ENCODE results near the gene NES. TPM values are rescaled to one million over a fixed set of nuclear protein-coding genes. Genes with fewer than 3 reads are reported as not detected.

Gene NES
- total RNA-seq, 2 donors from 2014 or later, result 3.6 to 6.8 TPM

- no peak for DNase-seq
- intact Hi-C loops (cut with DNase I, micrococcal nuclease), result no loop called here
- ATAC-seq, result no peak
These were observed 8.2 kb downstream of the NES start for GRCh38 chr1:156668801-156669637.

- DNase-seq (no peak), ATAC-seq (no peak)
- intact Hi-C loops (cut with DNase I, micrococcal nuclease), result no loop called here
These were observed 9.1 kb downstream of the NES start for GRCh38 chr1:156667968-156668709.

GRCh38 chr1:156667610-156667967, 9.6 kb downstream of the NES start:
- intact Hi-C loops (cut with DNase I, micrococcal nuclease), result no loop called here
- ATAC-seq (no peak), DNase-seq (no peak)

- no peak for DNase-seq
- intact Hi-C loops (cut with DNase I, micrococcal nuclease), result no loop called here
- no peak for ATAC-seq
These were observed 10.2 kb downstream of the NES start for GRCh38 chr1:156666862-156667609.

GRCh38 chr1:156665539-156665938, 11.7 kb downstream of the NES start:
- ATAC-seq (no peak), DNase-seq (no peak)
- intact Hi-C loops (cut with DNase I, micrococcal nuclease), result no loop called here

- intact Hi-C loops (cut with DNase I, micrococcal nuclease), result no loop called here
- ATAC-seq, result peak; percentile 29
- peak; percentile 51 to 58 for DNase-seq
These were observed 12.3 kb downstream of the NES start for GRCh38 chr1:156664767-156665411.

- ATAC-seq (no peak), DNase-seq (no peak)
- intact Hi-C loops (cut with DNase I, micrococcal nuclease), result no loop called here
These were observed 13.0 kb downstream of the NES start for GRCh38 chr1:156664046-156664766.

GRCh38 chr1:156663178-156663577, 14.0 kb downstream of the NES start:
- intact Hi-C loops (cut with DNase I, micrococcal nuclease), result no loop called here
- DNase-seq (peak; percentile 24 to 56), ATAC-seq (no peak)

GRCh38 chr1:156662800-156663055, 14.5 kb downstream of the NES start:
- ATAC-seq (no peak), DNase-seq (no peak)
- intact Hi-C loops (cut with DNase I, micrococcal nuclease), result no loop called here

GRCh38 chr1:156662005-156662799, 15.0 kb downstream of the NES start:
- no peak for ATAC-seq
- DNase-seq, result no peak
- intact Hi-C loops (cut with DNase I, micrococcal nuclease), result no loop called here

GRCh38 chr1:156660752-156661112, 16.5 kb downstream of the NES start:
- intact Hi-C loops (cut with DNase I, micrococcal nuclease), result no loop called here
- ATAC-seq (peak; percentile 1), DNase-seq (no peak)

GRCh38 chr1:156659988-156660751, 17.0 kb downstream of the NES start:
- ATAC-seq (peak; percentile 73), DNase-seq (peak; percentile 94)
- intact Hi-C loops (cut with DNase I, micrococcal nuclease), result no loop called here

GRCh38 chr1:156659661-156659987, 17.6 kb downstream of the NES start:
- peak; percentile 0 for ATAC-seq
- intact Hi-C loops (cut with DNase I, micrococcal nuclease), result no loop called here

GRCh38 chr1:156658945-156659574, 18.1 kb downstream of the NES start:
- DNase-seq, result peak in 1 of 2 donors; percentile 16
- intact Hi-C loops (cut with DNase I, micrococcal nuclease), result no loop called here
- no peak for ATAC-seq

More at GRCh38 chr1:156659661-156659987, 17.6 kb downstream of the NES start:
- no peak for DNase-seq

GRCh38 chr1:156658496-156658895, 18.7 kb downstream of the NES start:
- DNase-seq, result no peak
- ATAC-seq, result no peak
- intact Hi-C loops (cut with DNase I, micrococcal nuclease), result no loop called here

GRCh38 chr1:156657741-156658319, 19.4 kb downstream of the NES start:
- no peak for ATAC-seq
- intact Hi-C loops (cut with DNase I, micrococcal nuclease), result no loop called here
- no peak for DNase-seq
